Peyer's patch (tissue), 4 donors: ENCODE data around the gene TMOD2.

Source experiments
- POLR2A ChIP-seq, 2 donors: fragments of 450-650 bp; IDR thresholded peaks; one replicate each; pipeline ENCODE4 v1.5.1; 2017; ENCODE audit warnings: antibody characterized with exemption in 2 of 2, mild to moderate bottlenecking in 2 of 2, moderate library complexity in 2 of 2
- TF ChIP-seq, protein P1 (sequence below), 6 experiments: fragments of 450-650 bp in 4 of 6; fragments of 200-600 bp in 2 of 6; sonication (generic) in 1 of 6; IDR thresholded peaks; one replicate each; pipeline ENCODE4 v1.5.1; 2017 to 2019; ENCODE audit warnings: antibody characterized with exemption in 6 of 6, mild to moderate bottlenecking in 3 of 6, moderate library complexity in 1 of 6

GRCh38 chr15:51776952-51777569 lies 25.7 kb downstream of the TMOD2 start:
- TF ChIP-seq POLR2A (IDR thresholded peaks at IDR 0.05) = no peak
- TF ChIP-seq, protein P1, sequence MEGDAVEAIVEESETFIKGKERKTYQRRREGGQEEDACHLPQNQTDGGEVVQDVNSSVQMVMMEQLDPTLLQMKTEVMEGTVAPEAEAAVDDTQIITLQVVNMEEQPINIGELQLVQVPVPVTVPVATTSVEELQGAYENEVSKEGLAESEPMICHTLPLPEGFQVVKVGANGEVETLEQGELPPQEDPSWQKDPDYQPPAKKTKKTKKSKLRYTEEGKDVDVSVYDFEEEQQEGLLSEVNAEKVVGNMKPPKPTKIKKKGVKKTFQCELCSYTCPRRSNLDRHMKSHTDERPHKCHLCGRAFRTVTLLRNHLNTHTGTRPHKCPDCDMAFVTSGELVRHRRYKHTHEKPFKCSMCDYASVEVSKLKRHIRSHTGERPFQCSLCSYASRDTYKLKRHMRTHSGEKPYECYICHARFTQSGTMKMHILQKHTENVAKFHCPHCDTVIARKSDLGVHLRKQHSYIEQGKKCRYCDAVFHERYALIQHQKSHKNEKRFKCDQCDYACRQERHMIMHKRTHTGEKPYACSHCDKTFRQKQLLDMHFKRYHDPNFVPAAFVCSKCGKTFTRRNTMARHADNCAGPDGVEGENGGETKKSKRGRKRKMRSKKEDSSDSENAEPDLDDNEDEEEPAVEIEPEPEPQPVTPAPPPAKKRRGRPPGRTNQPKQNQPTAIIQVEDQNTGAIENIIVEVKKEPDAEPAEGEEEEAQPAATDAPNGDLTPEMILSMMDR (IDR thresholded peaks at IDR 0.05) = peak; percentile 27 to 87 (median 76)
